Liver (tissue), 9 donors: ENCODE measurements around the gene ENTPD6. TPM values are rescaled to one million over a fixed set of nuclear protein-coding genes. Genes with fewer than 3 reads are reported as not detected.
"Not testable (repeated sequence)": the region's sequence is repeated elsewhere in the genome, so short reads cannot be mapped to it uniquely, and the experiment has no call there.

ENCODE experiments used
- DNase-seq: peaks from one replicate; pipeline ENCODE4 v3.0.0-alpha.2; 2017; ENCODE audit warnings: low spot score
- H3K27ac ChIP-seq, 2 donors: one replicate each; pipeline ENCODE4 v1.7.0; 2013; ENCODE audit warnings: inconsistent platforms in 2 of 2, low read length in 2 of 2, control low read depth in 1 of 2, low read depth in 1 of 2, mild to moderate bottlenecking in 1 of 2
- H3K27me3 ChIP-seq, 4 donors: one replicate each; pipeline versions ENCODE4 v1.6.1 to v1.7.0; 2013; ENCODE audit warnings: low read length in 3 of 4, inconsistent platforms in 1 of 4, mild to moderate bottlenecking in 1 of 4, moderate library complexity in 1 of 4; ENCODE audit not compliant: control insufficient read depth in 4 of 4, insufficient read depth in 4 of 4
- H3K36me3 ChIP-seq, 4 donors: one replicate each; pipeline versions ENCODE4 v1.6.1 to v1.7.0; 2013; ENCODE audit warnings: low read length in 3 of 4, mild to moderate bottlenecking in 3 of 4, low read depth in 1 of 4, moderate library complexity in 1 of 4; ENCODE audit not compliant: control insufficient read depth in 4 of 4, insufficient read depth in 3 of 4
- H3K4me1 ChIP-seq, 4 donors: one replicate each; pipeline versions ENCODE4 v1.6.1 to v1.7.0; 2013; ENCODE audit warnings: low read length in 3 of 4, mild to moderate bottlenecking in 3 of 4, moderate library complexity in 1 of 4; ENCODE audit not compliant: control insufficient read depth in 4 of 4, insufficient read depth in 4 of 4
- H3K4me3 ChIP-seq, 3 donors: one replicate each; pipeline versions ENCODE4 v1.6.1 to v1.7.0; 2013; ENCODE audit warnings: low read length in 3 of 3, control low read depth in 1 of 3, low read depth in 1 of 3, mild to moderate bottlenecking in 1 of 3
- H3K9ac ChIP-seq, 2 donors: one replicate each; pipeline ENCODE4 v1.7.0; 2013; ENCODE audit warnings: low read length in 2 of 2, mild to moderate bottlenecking in 2 of 2, moderate library complexity in 2 of 2, control low read depth in 1 of 2, low read depth in 1 of 2
- H3K9me3 ChIP-seq, 4 donors: one replicate each; pipeline versions ENCODE4 v1.6.1 to v1.7.0; 2013; ENCODE audit warnings: low read length in 3 of 4; ENCODE audit not compliant: control insufficient read depth in 4 of 4
- ATF3 ChIP-seq: IDR thresholded peaks from 2 replicates; pipeline ENCODE4 v1.6.1; 2016; ENCODE audit warnings: antibody characterized with exemption
- CTCF ChIP-seq: fragments of 150-350 bp; IDR thresholded peaks from 2 replicates; pipeline ENCODE4 v1.5.1; 2017; ENCODE audit warnings: improper control_type of control experiment, low read depth, low read length; ENCODE audit not compliant: missing input control
- EGR1 ChIP-seq, 2 donors: IDR thresholded peaks; 2 replicates each; pipeline ENCODE4 v1.6.1; 2016 to 2018; ENCODE audit warnings: antibody characterized with exemption in 2 of 2, low read depth in 2 of 2
- FOXA1 ChIP-seq: IDR thresholded peaks from 2 replicates; pipeline ENCODE4 v1.6.1; 2016; ENCODE audit warnings: antibody characterized with exemption
- FOXA2 ChIP-seq: IDR thresholded peaks from 2 replicates; pipeline ENCODE4 v1.6.1; 2016; ENCODE audit warnings: antibody characterized with exemption
- GABPA ChIP-seq, 2 donors: IDR thresholded peaks in 1 of 2; conservative IDR thresholded peaks in 1 of 2; 2 replicates each; pipeline ENCODE4 v1.6.1; 2016; ENCODE audit warnings: antibody characterized with exemption in 2 of 2, mild to moderate bottlenecking in 1 of 2, moderate library complexity in 1 of 2
- HNF4A ChIP-seq, 2 donors: conservative IDR thresholded peaks; 2 replicates each; pipeline ENCODE4 v1.6.1; 2016; ENCODE audit warnings: antibody characterized with exemption in 2 of 2, mild to moderate bottlenecking in 2 of 2
- HNF4G ChIP-seq: IDR thresholded peaks from 2 replicates; pipeline ENCODE4 v1.6.1; 2016; ENCODE audit warnings: antibody characterized with exemption
- JUND ChIP-seq, 2 donors: IDR thresholded peaks; 2 replicates each; pipeline ENCODE4 v1.6.1; 2016; ENCODE audit warnings: antibody characterized with exemption in 2 of 2
- MAX ChIP-seq: IDR thresholded peaks from 2 replicates; pipeline ENCODE4 v1.6.1; 2016; ENCODE audit warnings: antibody characterized with exemption
- NR2F2 ChIP-seq: IDR thresholded peaks from 2 replicates; pipeline ENCODE4 v1.6.1; 2016; ENCODE audit warnings: antibody characterized with exemption
- RAD21 ChIP-seq, 2 donors: IDR thresholded peaks; 2 replicates each; pipeline ENCODE4 v1.6.1; 2016; ENCODE audit warnings: antibody characterized with exemption in 2 of 2, mild to moderate bottlenecking in 2 of 2
- REST ChIP-seq: IDR thresholded peaks from 2 replicates; pipeline ENCODE4 v1.6.1; 2016; ENCODE audit warnings: antibody characterized with exemption, mild to moderate bottlenecking
- RXRA ChIP-seq, 2 donors: IDR thresholded peaks; 2 replicates each; pipeline ENCODE4 v1.6.1; 2017 to 2018; ENCODE audit warnings: antibody characterized with exemption in 2 of 2, mild to moderate bottlenecking in 1 of 2
- SP1 ChIP-seq: IDR thresholded peaks from 2 replicates; pipeline ENCODE4 v1.6.1; 2018; ENCODE audit warnings: antibody characterized with exemption, mild to moderate bottlenecking
- TAF1 ChIP-seq: conservative IDR thresholded peaks from 2 replicates; pipeline ENCODE4 v1.6.1; 2016; ENCODE audit warnings: antibody characterized with exemption, mild to moderate bottlenecking
- YY1 ChIP-seq: IDR thresholded peaks from 2 replicates; pipeline ENCODE4 v1.6.1; 2016; ENCODE audit warnings: antibody characterized with exemption, mild to moderate bottlenecking
- ZBTB33 ChIP-seq: IDR thresholded peaks from 2 replicates; pipeline ENCODE4 v1.6.1; 2016; ENCODE audit warnings: antibody characterized with exemption
- WGBS: extraction: QIAGEN DNeasy Blood & Tissue Kit; methylation state at CpG from one replicate; pipeline ENCODE4 v1.1.7; 2013; 5-methylcytosine and 5-hydroxymethylcytosine counted together
- polyA plus RNA-seq, 2 donors: library from polyadenylated mRNA; stranded (reverse) in 1 of 2; unstranded in 1 of 2; fragments of 200-250 nt in 1 of 2; fragments of >200 nt in 1 of 2; fragmentation: Nextera tagmentation in 1 of 2; extraction: Ambion mirVana in 1 of 2; gene quantifications; one replicate each; pipeline versions ENCODE4 v1.2.1 to v1.2.3, GENCODE V29; 2013 to 2015
- total RNA-seq, 2 donors: library from RNA; depleted of rRNA; stranded (reverse); fragments of >200 nt; gene quantifications; one replicate each; pipeline ENCODE4 v1.2.3, GENCODE V29; 2014
- donor health status: healthy.
- donor health status: healthy.
- donor health status: healthy.
- donor health status: healthy.
- donor health status: healthy.

Gene ENTPD6
- total and polyA plus RNA-seq, 4 donors: 14.9 to 29.9 (median 24.4) TPM

GRCh38 chr20:25259788-25260254 is 64.3 kb downstream of the ENTPD6 start:
- WGBS: 90% methylated on average over 9 of the region's 9 CpGs
- H3K27me3 ChIP-seq: no peaks in the 10 kb centered on the region
- H3K9ac ChIP-seq: no peak overlapping the region
- H3K27ac ChIP-seq: no peak overlapping the region
- peaks cover 0 to 5% (median 0%) of the 10 kb centered on the region in 4 donors for H3K36me3 ChIP-seq
- no peak for DNase-seq
- H3K9me3 ChIP-seq: no peaks in the 10 kb centered on the region
- TF ChIP-seq RXRA (IDR thresholded peaks at IDR 0.05): no peak
- TF ChIP-seq GABPA (IDR thresholded peaks at IDR 0.05 in 1 of 2, conservative IDR thresholded peaks at IDR 0.05 in 1 of 2): no peak
- TF ChIP-seq ZBTB33: no peak
- no peak for TF ChIP-seq HNF4A (conservative IDR thresholded peaks at IDR 0.05)
- no peak for TF ChIP-seq RAD21 (IDR thresholded peaks at IDR 0.05)
- no peak for TF ChIP-seq EGR1 (IDR thresholded peaks at IDR 0.05; ENCODE audit: low read depth in 2 of 2)
- no peak for TF ChIP-seq SP1
- TF ChIP-seq REST: no peak
- TF ChIP-seq NR2F2: no peak
- TF ChIP-seq TAF1: no peak
- no peak for TF ChIP-seq YY1
- TF ChIP-seq MAX: no peak
- no peak for TF ChIP-seq JUND (IDR thresholded peaks at IDR 0.05)
- no peak for TF ChIP-seq HNF4G
- no peak for TF ChIP-seq FOXA1
- TF ChIP-seq FOXA2: no peak
- no peak for TF ChIP-seq ATF3
- TF ChIP-seq CTCF: no peak
- H3K4me1 ChIP-seq: peaks cover 2 to 17% (median 4%) of the 10 kb centered on the region in 4 donors
- H3K4me3 ChIP-seq: no peak overlapping the region

GRCh38 chr20:25260770-25261437 is 65.4 kb downstream of the ENTPD6 start:
- H3K4me3 ChIP-seq, H3K36me3 ChIP-seq, H3K27ac ChIP-seq, H3K9me3 ChIP-seq, H3K27me3 ChIP-seq, H3K9ac ChIP-seq, DNase-seq: not testable (repeated sequence)
- WGBS: 93% methylated on average over 16 of the region's 16 CpGs
- H3K4me1 ChIP-seq: peaks cover 2 to 12% (median 3%) of the 10 kb centered on the region in 4 donors
